Muscle layer of duodenum (tissue), 2 donors: Measurements from ENCODE around the gene ZNF433.
"Not testable (repeated sequence)": the region's sequence is repeated elsewhere in the genome, so short reads cannot be mapped to it uniquely, and the experiment has no call there.

Source experiments
- H3K27ac ChIP-seq: one replicate; pipeline ENCODE4 v1.7.0; 2013; ENCODE audit warnings: mild to moderate bottlenecking, low read length
- H3K27me3 ChIP-seq: one replicate; pipeline ENCODE4 v1.7.0; 2013; ENCODE audit warnings: low read depth, mild to moderate bottlenecking, control low read depth, low read length
- H3K36me3 ChIP-seq, 2 donors: one replicate each; pipeline ENCODE4 v1.7.0; 2013; ENCODE audit warnings: low read length in 2 of 2, control low read depth in 1 of 2, mild to moderate bottlenecking in 1 of 2; ENCODE audit not compliant: insufficient read depth in 2 of 2, control insufficient read depth in 1 of 2
- H3K4me1 ChIP-seq, 2 donors: one replicate each; pipeline ENCODE4 v1.7.0; 2013; ENCODE audit warnings: low read length in 2 of 2, mild to moderate bottlenecking in 2 of 2, control low read depth in 1 of 2, moderate library complexity in 1 of 2; ENCODE audit not compliant: insufficient read depth in 2 of 2, control insufficient read depth in 1 of 2
- H3K4me3 ChIP-seq, 2 donors: one replicate each; pipeline ENCODE4 v1.7.0; 2013; ENCODE audit warnings: low read length in 2 of 2, low read depth in 1 of 2, mild to moderate bottlenecking in 1 of 2
- H3K9me3 ChIP-seq, 2 donors: one replicate each; pipeline ENCODE4 v1.7.0; 2013; ENCODE audit warnings: low read length in 2 of 2, control low read depth in 1 of 2, mild to moderate bottlenecking in 1 of 2; ENCODE audit not compliant: control insufficient read depth in 1 of 2
- donor health status: healthy.

Gene ZNF433

GRCh38 chr19:12043752-12044422 is 8.4 kb upstream of the ZNF433 start:
- Histone ChIP-seq H3K36me3 (peaks cover 0 to 18% of the 10 kb centered on the region in 2 donors), H3K27ac (no peak overlapping the region), H3K4me1 (no peaks in the 10 kb centered on the region), H3K9me3 (peaks cover 14 to 27% of the 10 kb centered on the region in 2 donors), H3K4me3 (peak overlapping the region in 1 of 2 donors; percentile 40), H3K27me3 (no peaks in the 10 kb centered on the region)

DNA sequence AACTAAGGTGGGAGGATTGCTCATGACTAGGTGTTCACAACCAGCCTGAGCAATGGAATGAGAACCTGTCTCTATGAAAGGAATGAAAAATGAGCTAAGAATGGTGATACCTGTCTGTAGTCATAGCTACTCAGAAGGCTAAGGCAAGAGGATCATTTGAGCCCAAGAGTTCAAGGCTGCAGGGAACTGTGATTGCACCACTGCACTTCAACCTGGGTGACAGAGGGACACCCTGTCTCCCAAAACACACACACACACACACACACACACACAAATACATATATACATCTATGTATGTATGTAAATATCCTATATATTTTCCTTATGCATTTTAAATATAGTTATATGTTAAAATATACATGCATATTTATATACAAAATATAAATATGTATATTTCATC is 7.4 kb upstream of the ZNF433 start:
- Histone ChIP-seq H3K36me3 (peaks cover 0 to 18% of the 10 kb centered on the region in 2 donors), H3K27me3 (no peaks in the 10 kb centered on the region), H3K4me1 (no peaks in the 10 kb centered on the region), H3K27ac (no peak overlapping the region), H3K4me3 (no peak overlapping the region), H3K9me3 (peaks cover 14 to 27% of the 10 kb centered on the region in 2 donors)

DNA sequence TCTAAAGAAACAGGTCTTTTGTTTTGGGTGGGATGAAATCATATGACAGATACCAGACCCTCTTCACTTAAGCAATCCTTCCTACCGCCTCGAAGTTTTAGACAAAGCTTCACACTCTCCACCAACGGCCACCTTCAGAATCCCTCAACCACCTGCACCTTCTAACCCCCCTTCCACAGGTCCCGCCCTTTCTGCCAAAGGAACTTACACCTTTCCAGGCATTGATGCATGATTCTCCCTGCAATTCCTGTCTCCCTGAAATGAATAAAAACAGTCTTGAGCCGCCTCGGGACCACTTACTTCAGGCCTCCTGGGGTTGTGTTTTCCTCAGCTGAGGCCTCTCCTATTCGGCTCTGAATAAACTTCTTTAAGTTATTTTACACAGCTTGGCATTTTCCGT is 859 bp downstream of the ZNF433 start:
- no peak overlapping the region for H3K27ac ChIP-seq

GRCh38 chr19:12034198-12034597 is 1.3 kb downstream of the ZNF433 start:
- Histone ChIP-seq H3K4me1 (peaks cover 0 to 5% of the 10 kb centered on the region in 2 donors), H3K36me3 (no peaks in the 10 kb centered on the region), H3K27ac (no peak overlapping the region), H3K4me3 (peak overlapping the region in 1 of 2 donors; percentile 87), H3K9me3 (no peaks in the 10 kb centered on the region), H3K27me3 (no peaks in the 10 kb centered on the region)

More for the DNA sequence above, 859 bp downstream of the ZNF433 start:
- Histone ChIP-seq H3K27me3 (no peaks in the 10 kb centered on the region), H3K4me1 (peaks cover 0 to 5% of the 10 kb centered on the region in 2 donors), H3K9me3 (no peaks in the 10 kb centered on the region), H3K4me3 (peak overlapping the region; percentile 83 to 87), H3K36me3 (no peaks in the 10 kb centered on the region)

DNA sequence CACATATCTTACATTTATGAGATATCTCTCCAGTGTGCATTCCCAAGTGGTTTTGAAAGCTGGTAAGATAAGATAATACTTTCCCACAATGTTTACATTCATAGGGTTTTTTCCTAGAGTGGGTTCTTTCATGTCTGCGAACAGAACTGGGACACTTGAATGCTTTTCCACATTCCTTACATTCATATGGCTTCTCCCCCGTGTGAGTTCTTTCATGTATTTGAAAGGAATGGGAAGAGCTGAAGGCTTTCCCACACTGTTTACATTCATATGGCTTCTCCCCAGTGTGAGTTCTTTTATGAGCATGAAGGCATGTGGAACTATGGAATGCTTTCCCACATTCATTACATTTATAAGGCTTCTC is 19.7 kb downstream of the ZNF433 start:
- no peaks in the 10 kb centered on the region for H3K27me3 ChIP-seq
- H3K36me3 ChIP-seq = peaks cover 33 to 55% of the 10 kb centered on the region in 2 donors
- H3K9me3 ChIP-seq = peaks cover 36 to 44% of the 10 kb centered on the region in 2 donors
- H3K4me1 ChIP-seq = no peaks in the 10 kb centered on the region
- H3K4me3 ChIP-seq = peak overlapping the region in 1 of 2 donors; percentile 37
- H3K27ac ChIP-seq = no peak overlapping the region

DNA sequence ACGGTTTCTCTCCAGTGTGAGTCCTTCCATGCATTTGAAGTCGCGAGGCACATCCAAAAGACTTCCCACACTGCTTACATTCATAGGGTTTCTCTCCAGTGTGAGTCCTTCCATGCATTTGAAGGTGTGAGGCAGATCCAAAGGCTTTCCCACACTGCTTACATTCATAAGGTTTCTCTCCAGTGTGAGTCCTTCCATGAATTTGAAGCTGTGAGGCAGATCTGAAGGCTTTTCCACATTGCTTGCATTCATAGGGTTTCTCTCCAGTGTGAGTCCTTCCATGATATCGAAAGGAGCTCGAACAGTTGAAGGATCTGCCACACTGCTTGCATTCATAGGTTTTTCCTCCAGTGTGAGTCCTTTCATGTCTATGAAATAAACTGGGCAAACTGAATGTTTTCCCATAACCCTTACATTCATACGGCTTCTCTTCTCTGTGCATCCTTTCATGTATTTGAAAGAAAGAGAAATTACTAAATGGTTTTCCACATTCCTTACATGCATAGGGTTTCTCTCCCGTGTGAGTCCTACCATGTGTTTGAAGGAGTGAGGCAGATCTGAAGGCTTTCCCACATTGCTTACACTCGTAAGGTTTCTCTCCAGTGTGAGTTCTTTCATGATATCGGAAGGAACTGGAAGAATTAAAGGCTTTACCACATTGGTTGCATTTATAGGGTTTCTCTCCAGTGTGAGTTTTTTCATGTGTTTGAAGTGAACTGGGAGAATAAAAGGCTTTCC is 20.3 kb downstream of the ZNF433 start:
- peak overlapping the region; percentile 8 to 37 for H3K4me3 ChIP-seq
- H3K36me3 ChIP-seq = peaks cover 33 to 55% of the 10 kb centered on the region in 2 donors
- H3K27me3 ChIP-seq = no peaks in the 10 kb centered on the region
- H3K4me1 ChIP-seq = no peaks in the 10 kb centered on the region
- H3K27ac ChIP-seq = no peak overlapping the region
- peaks cover 36 to 44% of the 10 kb centered on the region in 2 donors for H3K9me3 ChIP-seq

DNA sequence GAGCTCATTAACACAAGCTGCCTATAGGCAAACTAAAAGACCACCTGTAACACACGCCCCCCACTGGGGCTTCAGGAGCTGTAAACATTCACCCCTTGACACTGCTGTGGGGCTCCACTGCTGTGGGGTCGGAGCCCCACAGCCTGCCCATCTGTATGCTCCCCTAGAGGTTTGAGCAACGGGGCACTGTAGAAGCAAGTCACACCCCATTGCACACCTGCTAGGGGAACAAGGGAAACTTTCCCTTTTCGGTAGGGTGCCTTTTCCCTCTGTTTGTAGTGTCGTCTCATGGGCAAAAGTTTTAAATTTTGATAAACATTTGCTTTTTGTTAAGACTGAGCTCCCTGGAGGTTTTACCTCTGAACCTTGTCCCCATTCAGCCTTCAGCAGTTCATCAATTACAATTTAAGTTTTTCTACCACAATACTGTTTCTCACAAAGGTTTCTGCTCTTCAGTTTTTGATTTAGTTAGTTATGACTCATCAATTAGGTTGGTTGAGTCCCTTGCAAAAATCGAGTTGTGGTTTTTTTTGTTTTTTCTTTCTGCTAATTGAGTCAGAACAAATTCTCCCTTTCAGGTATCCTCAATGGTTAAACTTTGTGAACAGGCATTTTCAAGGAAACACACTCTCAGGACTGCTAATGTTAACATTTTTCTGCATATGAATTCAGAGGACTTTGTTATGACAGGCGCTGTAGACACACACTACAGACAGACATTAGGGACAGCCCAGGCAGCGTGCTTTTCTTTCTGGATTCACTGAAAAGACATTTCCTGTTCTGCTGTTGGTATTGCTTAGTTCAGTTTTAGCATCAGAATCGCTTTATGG is 35.1 kb downstream of the ZNF433 start:
- no peaks in the 10 kb centered on the region for H3K4me1 ChIP-seq
- H3K36me3 ChIP-seq = peaks cover 0 to 12% of the 10 kb centered on the region in 2 donors
- no peak overlapping the region for H3K27ac ChIP-seq
- H3K4me3 ChIP-seq = no peak overlapping the region
- no peaks in the 10 kb centered on the region for H3K9me3 ChIP-seq
- H3K27me3 ChIP-seq = no peaks in the 10 kb centered on the region

- Histone ChIP-seq H3K27me3 (no peaks in the 10 kb centered on the region), H3K27ac (no peak overlapping the region), H3K9me3 (no peaks in the 10 kb centered on the region), H3K4me1 (no peaks in the 10 kb centered on the region), H3K4me3 (no peak overlapping the region), H3K36me3 (peaks cover 0 to 4% of the 10 kb centered on the region in 2 donors)
Measured at GRCh38 chr19:11995174-11995573, 40.3 kb downstream of the ZNF433 start.

GRCh38 chr19:11991921-11992320 is 43.6 kb downstream of the ZNF433 start:
- not testable (repeated sequence) for H3K9me3 ChIP-seq, H3K27ac ChIP-seq, H3K36me3 ChIP-seq, H3K4me1 ChIP-seq, H3K4me3 ChIP-seq, H3K27me3 ChIP-seq

GRCh38 chr19:11989112-11989456 is 46.4 kb downstream of the ZNF433 start:
- no peaks in the 10 kb centered on the region for H3K9me3 ChIP-seq
- no peak overlapping the region for H3K27ac ChIP-seq
- H3K4me3 ChIP-seq = peak overlapping the region in 1 of 2 donors; percentile 88
- H3K36me3 ChIP-seq = no peaks in the 10 kb centered on the region
- no peaks in the 10 kb centered on the region for H3K27me3 ChIP-seq
- H3K4me1 ChIP-seq = no peaks in the 10 kb centered on the region
